Testis (tissue), 2 donors: ENCODE measurements around the gene ZBTB9.

Experiments used
- CTCF ChIP-seq, 3 experiments: fragments of 450-650 bp in 2 of 3; fragments of 200-600 bp in 1 of 3; sonication (generic) in 1 of 3; IDR thresholded peaks; one replicate each; pipeline ENCODE4 v1.5.1; 2016 to 2019; ENCODE audit warnings: antibody characterized with exemption in 3 of 3, mild to moderate bottlenecking in 2 of 3, moderate library complexity in 1 of 3
- POLR2A ChIP-seq: fragments of 450-650 bp; IDR thresholded peaks from one replicate; pipeline ENCODE4 v1.6.1; 2017; ENCODE audit warnings: antibody characterized with exemption, mild to moderate bottlenecking, moderate library complexity

GRCh38 chr6:33429750-33430052 lies 24.7 kb upstream of the ZBTB9 start:
- TF ChIP-seq CTCF (IDR thresholded peaks at IDR 0.05) (no peak), POLR2A (no peak)
